HG03280 (cell line): ENCODE results near the gene C5.
"Not testable (repeated sequence)": the region's sequence is repeated elsewhere in the genome, so short reads cannot be mapped to it uniquely, and the experiment has no call there.

Source experiments
- ATAC-seq: cut with Tn5 transposase; IDR thresholded peaks from one replicate; pipeline ENCODE4 v1.9.1; 2021; ENCODE audit warnings: mild to moderate bottlenecking, moderate library complexity; ENCODE audit not compliant: unreplicated experiment

Gene C5

GRCh38 chr9:120982836-120983235 lies 67.2 kb downstream of the C5 start:
- ATAC-seq = no peak

GRCh38 chr9:120980951-120981350 lies 69.1 kb downstream of the C5 start:
- ATAC-seq = no peak

- no peak for ATAC-seq
Measured at GRCh38 chr9:120979797-120980196, 70.3 kb downstream of the C5 start.

- no peak for ATAC-seq
Measured at GRCh38 chr9:120978987-120979386, 71.1 kb downstream of the C5 start.

GRCh38 chr9:120977321-120977720 lies 72.8 kb downstream of the C5 start:
- ATAC-seq = no peak

- ATAC-seq = no peak
Measured at GRCh38 chr9:120974921-120975320, 75.2 kb downstream of the C5 start.

- ATAC-seq = no peak
Measured at GRCh38 chr9:120974181-120974580, 75.9 kb downstream of the C5 start.

GRCh38 chr9:120971938-120972337 lies 78.1 kb downstream of the C5 start:
- ATAC-seq = no peak

GRCh38 chr9:120971471-120971870 lies 78.6 kb downstream of the C5 start:
- not testable (repeated sequence) for ATAC-seq

- ATAC-seq = no peak
Measured at GRCh38 chr9:120970244-120970643, 79.8 kb downstream of the C5 start.

- ATAC-seq = no peak
Measured at GRCh38 chr9:120966013-120966369, 84.1 kb downstream of the C5 start.

- no peak for ATAC-seq
Measured at GRCh38 chr9:120965344-120966012, 84.6 kb downstream of the C5 start.

- ATAC-seq = no peak
Measured at GRCh38 chr9:120961936-120962335, 88.1 kb downstream of the C5 start.

- no peak for ATAC-seq
Measured at GRCh38 chr9:120960001-120960400, 90.1 kb downstream of the C5 start.

- ATAC-seq = no peak
Measured at GRCh38 chr9:120956862-120957261, 93.2 kb downstream of the C5 start.

- no peak for ATAC-seq
Measured at GRCh38 chr9:120951960-120952618, 98.0 kb downstream of the C5 start.

GRCh38 chr9:120950421-120951388 lies 99.4 kb downstream of the C5 start:
- no peak for ATAC-seq

- no peak for ATAC-seq
Measured at GRCh38 chr9:120949290-120949689, 100.8 kb downstream of the C5 start.

- no peak for ATAC-seq
Measured at GRCh38 chr9:120948824-120949223, 101.3 kb downstream of the C5 start.

GRCh38 chr9:120947222-120947621 lies 102.9 kb downstream of the C5 start:
- ATAC-seq = no peak

- ATAC-seq = no peak
Measured at GRCh38 chr9:120946259-120946658, 103.8 kb downstream of the C5 start.

- no peak for ATAC-seq
Measured at GRCh38 chr9:120944948-120945347, 105.1 kb downstream of the C5 start.
